HCT116 (cell line): ENCODE results near the gene TASP1.

Source experiments
- CBX3 ChIP-seq: IDR thresholded peaks from 2 replicates; pipeline ENCODE4 v1.6.1; 2012; ENCODE audit warnings: low read depth
- CEBPB ChIP-seq: IDR thresholded peaks from 2 replicates; pipeline ENCODE4 v1.6.1; 2012; ENCODE audit warnings: low read depth
- ELF1 ChIP-seq: IDR thresholded peaks from 2 replicates; pipeline ENCODE4 v1.6.1; 2012; ENCODE audit warnings: low read depth, borderline replicate concordance
- EZH2 ChIP-seq: fragments of 200-600 bp; sonication (generic); IDR thresholded peaks from 2 replicates; pipeline ENCODE4 v1.6.1; 2017; ENCODE audit warnings: antibody characterized with exemption, mixed run types
- EZH2phosphoT487 ChIP-seq: fragments of 200-600 bp; IDR thresholded peaks from 2 replicates; pipeline ENCODE4 v1.6.1; 2018; ENCODE audit warnings: antibody characterized with exemption, borderline replicate concordance
- POLR2AphosphoS5 ChIP-seq: IDR thresholded peaks from 2 replicates; pipeline ENCODE4 v1.6.1; 2011; ENCODE audit warnings: mild to moderate bottlenecking, low read depth, low read length, moderate library complexity
- RAD21 ChIP-seq: IDR thresholded peaks from 2 replicates; pipeline ENCODE4 v1.6.1; 2012; ENCODE audit warnings: low read depth, mild to moderate bottlenecking
- REST ChIP-seq: IDR thresholded peaks from 2 replicates; pipeline ENCODE4 v1.6.1; 2012; ENCODE audit warnings: low read depth
- YY1 ChIP-seq: IDR thresholded peaks from 2 replicates; pipeline ENCODE4 v1.6.1; 2011; ENCODE audit warnings: low read length, low read depth, moderate library complexity, mild to moderate bottlenecking; ENCODE audit not compliant: insufficient replicate concordance; ENCODE audit errors: extremely low read depth
- ZNF274 ChIP-seq: fragments of 200-500 bp; sonication (Bioruptor generic); IDR thresholded peaks from 2 replicates; pipeline ENCODE4 v1.6.1; 2014; ENCODE audit warnings: mild to moderate bottlenecking, low read depth, low read length, inconsistent platforms
- TF ChIP-seq, protein P1 (sequence below), 3 experiments: fragments of 200-600 bp in 1 of 3; sonication (generic) in 1 of 3; IDR thresholded peaks in 2 of 3; conservative IDR thresholded peaks in 1 of 3; 2 replicates each; pipeline ENCODE4 v1.5.1; 2012 to 2017; ENCODE audit warnings: low read depth in 2 of 3, low read length in 2 of 3, antibody characterized with exemption in 1 of 3, borderline replicate concordance in 1 of 3, control low read depth in 1 of 3, mild to moderate bottlenecking in 1 of 3, mixed read lengths in 1 of 3, mixed run types in 1 of 3, moderate library complexity in 1 of 3; ENCODE audit not compliant: insufficient read depth in 1 of 3
- TF ChIP-seq, protein P2 (sequence below): IDR thresholded peaks from 2 replicates; pipeline ENCODE4 v1.6.1; 2012
- TF ChIP-seq, protein P3 (sequence below): IDR thresholded peaks from 2 replicates; pipeline ENCODE4 v1.6.1; 2012

DNA sequence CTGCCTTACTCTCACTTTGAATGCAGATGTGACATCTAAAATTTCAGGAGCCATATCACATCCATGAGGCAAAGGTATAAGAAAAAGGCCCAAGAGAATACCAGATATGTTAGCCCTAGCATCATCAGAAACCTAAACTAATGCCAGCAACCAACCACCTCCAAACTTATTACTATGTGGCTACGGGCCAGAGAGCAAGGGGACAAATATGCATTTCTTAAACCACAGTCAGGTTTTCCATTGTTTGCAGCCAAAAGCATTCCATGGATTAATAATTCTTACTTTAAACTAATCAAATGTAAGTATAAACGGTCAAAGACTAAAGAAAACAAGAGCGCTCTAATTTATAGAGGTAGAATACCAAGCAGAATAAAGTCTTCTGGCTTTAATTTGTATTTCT lies 84.7 kb downstream of the TASP1 start:
- TF ChIP-seq, protein P1, sequence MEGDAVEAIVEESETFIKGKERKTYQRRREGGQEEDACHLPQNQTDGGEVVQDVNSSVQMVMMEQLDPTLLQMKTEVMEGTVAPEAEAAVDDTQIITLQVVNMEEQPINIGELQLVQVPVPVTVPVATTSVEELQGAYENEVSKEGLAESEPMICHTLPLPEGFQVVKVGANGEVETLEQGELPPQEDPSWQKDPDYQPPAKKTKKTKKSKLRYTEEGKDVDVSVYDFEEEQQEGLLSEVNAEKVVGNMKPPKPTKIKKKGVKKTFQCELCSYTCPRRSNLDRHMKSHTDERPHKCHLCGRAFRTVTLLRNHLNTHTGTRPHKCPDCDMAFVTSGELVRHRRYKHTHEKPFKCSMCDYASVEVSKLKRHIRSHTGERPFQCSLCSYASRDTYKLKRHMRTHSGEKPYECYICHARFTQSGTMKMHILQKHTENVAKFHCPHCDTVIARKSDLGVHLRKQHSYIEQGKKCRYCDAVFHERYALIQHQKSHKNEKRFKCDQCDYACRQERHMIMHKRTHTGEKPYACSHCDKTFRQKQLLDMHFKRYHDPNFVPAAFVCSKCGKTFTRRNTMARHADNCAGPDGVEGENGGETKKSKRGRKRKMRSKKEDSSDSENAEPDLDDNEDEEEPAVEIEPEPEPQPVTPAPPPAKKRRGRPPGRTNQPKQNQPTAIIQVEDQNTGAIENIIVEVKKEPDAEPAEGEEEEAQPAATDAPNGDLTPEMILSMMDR (IDR thresholded peaks at IDR 0.05 in 2 of 3, conservative IDR thresholded peaks at IDR 0.05 in 1 of 3; ENCODE audit: borderline replicate concordance in 1 of 3, insufficient read depth in 1 of 3, low read depth in 2 of 3, low read length in 2 of 3) = no peak
- TF ChIP-seq, protein P2, sequence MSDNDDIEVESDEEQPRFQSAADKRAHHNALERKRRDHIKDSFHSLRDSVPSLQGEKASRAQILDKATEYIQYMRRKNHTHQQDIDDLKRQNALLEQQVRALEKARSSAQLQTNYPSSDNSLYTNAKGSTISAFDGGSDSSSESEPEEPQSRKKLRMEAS = no peak
- TF ChIP-seq ELF1 (no peak), POLR2AphosphoS5 (no peak), CBX3 (no peak), EZH2 (no peak), ZNF274 (no peak), EZH2phosphoT487 (no peak), REST (no peak), RAD21 (no peak), CEBPB (no peak), YY1 (no peak)
- TF ChIP-seq, protein P3, sequence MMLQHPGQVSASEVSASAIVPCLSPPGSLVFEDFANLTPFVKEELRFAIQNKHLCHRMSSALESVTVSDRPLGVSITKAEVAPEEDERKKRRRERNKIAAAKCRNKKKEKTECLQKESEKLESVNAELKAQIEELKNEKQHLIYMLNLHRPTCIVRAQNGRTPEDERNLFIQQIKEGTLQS = no peak
